GM19193 (cell line): ENCODE data around the gene DIAPH2.

Experiments
- POLR2A ChIP-seq: IDR thresholded peaks from 4 replicates; pipeline ENCODE4 v1.6.1; 2011; ENCODE audit not compliant: insufficient read depth, insufficient read length; ENCODE audit errors: extremely low read depth

The DIAPH2 gene

DNA sequence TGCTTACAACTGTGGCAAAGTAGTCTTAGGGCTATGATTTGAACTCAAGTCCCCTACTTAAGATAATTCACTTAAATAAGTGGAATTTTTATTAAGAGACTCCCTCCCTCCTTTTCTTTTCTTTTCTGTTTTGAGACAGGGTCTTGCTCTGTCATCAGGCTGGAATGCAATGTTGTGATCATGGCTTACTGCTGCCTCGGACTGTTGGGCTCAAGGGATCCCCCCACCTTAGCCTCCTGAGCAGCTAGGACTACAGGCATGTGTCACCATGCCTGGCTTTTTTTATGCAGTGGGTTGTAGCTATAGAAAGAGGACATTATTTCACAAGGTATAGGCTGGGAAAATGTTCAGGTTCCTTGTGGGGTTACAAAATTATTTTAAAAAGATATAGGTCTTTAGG, 19.2 kb downstream of the DIAPH2 start:
- no peak for TF ChIP-seq POLR2A

DNA sequence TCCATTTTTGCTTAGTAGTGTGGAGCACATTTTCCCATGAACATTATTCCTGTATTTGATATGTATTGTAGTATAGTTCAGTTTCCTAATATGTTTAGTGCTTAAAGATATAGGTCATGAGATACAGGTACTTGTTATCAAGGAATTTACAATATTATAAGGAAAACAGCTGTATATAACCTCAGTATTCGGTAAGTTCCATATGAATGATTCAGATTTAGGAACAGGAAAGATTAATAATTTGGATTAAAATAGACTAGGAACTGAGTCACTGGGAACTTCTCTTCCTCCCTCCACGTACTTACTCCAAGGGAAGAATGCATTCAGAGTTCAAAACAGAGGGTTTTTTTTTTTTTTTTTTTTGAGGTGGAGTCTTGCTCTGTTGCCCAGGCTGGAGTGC, 20.0 kb downstream of the DIAPH2 start:
- TF ChIP-seq POLR2A, result no peak

DNA sequence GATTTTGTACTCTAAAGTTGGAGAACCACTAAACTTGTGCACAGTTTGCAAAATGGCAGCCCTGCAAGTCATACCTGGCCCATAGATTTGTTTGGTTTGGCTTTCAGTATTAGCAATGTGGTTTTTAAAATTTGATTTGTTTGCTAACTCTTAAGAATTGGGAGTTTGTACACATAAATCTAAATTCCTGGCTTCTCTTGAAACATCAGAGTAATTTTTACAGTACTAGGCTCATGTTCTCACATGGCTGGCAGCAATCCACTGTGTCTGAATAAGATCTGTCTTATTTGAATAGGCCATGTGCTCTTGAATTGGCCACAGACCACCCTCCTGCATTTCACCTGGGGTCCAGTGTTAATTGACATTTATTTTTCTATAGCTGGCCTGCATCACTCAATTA, 21.3 kb downstream of the DIAPH2 start:
- no peak for TF ChIP-seq POLR2A

DNA sequence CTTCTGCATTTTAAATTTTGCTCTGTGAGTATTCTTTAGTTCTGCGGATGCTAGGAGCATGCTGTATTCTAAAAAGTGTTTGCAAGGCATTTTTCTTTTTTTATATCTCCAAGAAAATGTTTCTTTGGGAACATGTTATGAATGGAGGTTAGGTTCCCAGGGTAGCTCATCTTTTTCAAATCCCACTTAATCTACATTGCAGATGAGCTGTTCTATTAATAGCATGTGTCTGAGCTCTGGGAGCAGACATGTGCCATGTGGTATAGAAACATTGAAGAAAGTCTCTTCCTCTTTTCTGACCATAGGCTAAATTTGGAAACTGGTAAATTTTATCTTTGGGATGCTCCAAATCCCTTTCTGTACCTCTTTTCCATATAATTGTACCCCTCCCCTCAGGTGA, 23.2 kb downstream of the DIAPH2 start:
- TF ChIP-seq POLR2A, result no peak

DNA sequence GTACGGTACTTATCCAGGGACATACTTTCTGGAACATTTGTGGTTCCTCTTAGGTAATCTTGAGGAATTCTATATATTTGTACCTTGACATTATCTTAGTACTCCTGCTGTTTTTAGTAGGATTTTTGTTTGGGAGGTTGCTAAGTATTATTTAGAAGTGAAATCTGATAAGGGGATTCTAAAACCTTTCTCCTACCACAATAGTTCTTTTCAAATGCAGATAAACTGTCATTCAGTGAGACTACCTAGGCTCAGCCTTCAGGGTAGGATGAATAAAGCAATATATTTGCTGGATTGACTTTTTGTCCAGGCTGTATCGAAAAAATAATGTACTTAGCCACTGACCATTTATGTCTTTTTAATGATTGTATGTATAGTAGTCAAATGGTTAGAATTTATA, 25.4 kb downstream of the DIAPH2 start:
- no peak for TF ChIP-seq POLR2A

DNA sequence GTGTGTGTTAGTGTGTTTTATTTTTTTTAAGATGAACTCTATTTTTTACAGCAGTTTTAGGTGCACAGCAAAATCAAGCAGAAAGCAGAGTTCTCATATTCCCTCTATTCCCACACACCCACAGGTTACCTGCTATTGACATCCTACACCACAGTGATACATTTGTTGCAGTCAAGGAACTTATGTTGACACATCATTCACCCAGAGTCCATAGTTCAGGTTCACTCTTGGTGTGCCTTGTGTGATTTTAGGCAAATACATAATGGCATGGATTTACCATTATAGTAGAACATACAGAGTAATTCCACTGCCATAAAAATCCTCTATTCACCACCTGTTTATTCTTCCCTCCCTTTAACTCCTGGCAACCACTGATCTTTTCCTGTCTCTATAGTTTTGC, 28.7 kb downstream of the DIAPH2 start:
- no peak for TF ChIP-seq POLR2A

DNA sequence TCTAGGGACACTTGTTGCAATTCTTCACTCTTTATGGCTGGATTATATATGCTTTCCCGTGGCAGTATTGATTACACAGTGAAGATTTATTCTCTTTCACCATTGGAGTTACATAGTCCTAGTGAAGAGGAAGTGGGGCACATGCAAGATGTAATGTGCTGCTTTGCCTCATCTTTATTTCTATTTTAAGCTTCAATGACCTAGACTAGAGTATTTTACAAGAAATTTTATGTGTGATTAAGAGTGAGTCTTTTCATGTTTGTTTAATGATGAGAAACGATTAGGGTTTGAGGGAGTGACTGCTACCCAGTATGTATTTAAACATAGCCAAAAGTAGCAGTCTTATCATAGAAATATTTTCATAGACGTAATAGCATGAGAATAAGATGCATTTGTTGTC, 30.8 kb downstream of the DIAPH2 start:
- TF ChIP-seq POLR2A, result no peak

DNA sequence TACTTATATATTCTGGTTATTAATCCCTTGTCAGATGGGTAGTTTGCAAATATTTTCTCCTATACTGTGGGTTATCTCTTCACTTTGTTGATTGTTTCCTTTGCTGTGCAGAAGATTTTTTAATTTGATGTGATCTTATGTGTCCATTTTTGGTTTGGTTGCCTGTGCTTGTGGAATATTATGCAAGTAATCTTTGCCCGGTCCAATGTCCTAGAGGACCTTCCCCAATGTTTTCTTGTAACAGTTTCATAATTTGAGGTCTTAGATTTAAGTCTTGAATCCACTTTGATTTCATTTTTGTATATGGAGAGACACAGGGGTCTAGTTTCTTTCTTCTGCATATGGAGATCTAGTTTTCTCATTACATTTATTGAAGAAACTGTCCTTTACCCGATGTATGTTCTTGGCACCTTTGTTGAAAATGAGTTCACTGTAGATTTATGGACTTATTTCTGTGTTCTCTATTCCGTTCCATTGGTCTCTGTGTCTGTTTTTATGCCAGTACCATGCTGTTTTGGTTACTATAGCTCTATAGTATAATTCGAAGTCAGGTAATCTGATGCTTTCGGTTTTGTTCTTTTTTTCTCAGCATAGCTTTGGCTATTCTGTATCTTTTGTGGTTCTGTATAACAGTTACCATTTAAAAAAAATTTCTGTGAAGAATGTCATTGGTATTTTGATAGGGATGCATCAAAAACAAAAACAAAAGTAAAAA, 34.7 kb downstream of the DIAPH2 start:
- TF ChIP-seq POLR2A, result no peak

DNA sequence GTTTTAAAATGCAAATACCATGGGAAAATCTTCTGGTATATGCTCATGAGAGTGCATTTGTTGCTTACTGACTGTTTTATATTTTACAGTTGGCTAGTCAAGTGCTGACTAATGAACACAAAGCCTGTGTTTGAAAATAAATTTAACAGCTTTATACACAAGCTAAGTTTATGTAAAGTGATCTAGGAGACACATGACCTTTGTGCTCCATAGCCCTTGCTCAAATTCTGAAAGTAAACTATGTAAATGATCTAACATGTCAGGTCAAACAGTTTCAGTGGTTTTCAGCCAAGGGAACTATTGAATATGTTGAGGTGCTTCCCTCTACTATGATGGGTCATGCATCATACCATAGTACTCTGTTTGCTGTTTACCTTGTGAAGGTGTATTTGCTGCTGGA, 36.7 kb downstream of the DIAPH2 start:
- no peak for TF ChIP-seq POLR2A

DNA sequence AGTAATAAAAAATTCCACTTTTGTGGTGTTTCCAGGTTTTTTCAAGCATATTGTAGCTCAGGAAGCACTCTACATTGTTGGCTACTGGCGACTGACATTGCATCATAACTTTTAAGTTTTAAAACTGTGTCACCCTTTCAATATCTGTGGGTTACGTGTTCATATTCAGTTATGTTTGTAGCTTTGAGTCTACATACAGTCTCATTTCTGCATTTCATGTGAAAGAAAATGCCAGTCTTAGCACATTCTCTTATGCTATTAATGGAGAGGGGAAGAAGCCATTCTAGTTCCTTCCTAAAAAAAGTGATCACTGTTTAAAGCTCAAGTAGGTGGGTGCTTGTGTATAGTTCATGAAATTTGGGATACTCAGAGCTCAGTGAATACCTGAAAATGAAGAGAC, 38.1 kb downstream of the DIAPH2 start:
- TF ChIP-seq POLR2A, result no peak

DNA sequence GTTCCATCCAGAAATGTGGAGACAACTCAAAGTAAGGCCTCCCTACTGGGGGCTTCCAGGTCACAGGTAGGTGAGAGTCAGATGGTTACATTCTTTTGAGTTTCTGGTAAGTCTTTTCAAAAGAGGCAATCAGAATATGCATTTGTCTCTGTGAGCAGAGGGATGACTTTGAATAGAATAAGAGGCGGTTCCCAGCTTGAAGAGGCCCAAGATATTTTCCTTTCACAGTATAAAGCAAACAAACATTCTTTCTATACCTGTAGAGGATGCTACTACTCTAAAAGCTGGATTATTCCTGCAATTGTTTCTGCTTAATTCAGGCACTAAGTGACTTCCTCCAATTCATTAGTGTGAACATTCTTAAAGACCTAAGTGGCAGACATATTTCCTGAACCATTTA, 44.4 kb downstream of the DIAPH2 start:
- TF ChIP-seq POLR2A, result no peak

DNA sequence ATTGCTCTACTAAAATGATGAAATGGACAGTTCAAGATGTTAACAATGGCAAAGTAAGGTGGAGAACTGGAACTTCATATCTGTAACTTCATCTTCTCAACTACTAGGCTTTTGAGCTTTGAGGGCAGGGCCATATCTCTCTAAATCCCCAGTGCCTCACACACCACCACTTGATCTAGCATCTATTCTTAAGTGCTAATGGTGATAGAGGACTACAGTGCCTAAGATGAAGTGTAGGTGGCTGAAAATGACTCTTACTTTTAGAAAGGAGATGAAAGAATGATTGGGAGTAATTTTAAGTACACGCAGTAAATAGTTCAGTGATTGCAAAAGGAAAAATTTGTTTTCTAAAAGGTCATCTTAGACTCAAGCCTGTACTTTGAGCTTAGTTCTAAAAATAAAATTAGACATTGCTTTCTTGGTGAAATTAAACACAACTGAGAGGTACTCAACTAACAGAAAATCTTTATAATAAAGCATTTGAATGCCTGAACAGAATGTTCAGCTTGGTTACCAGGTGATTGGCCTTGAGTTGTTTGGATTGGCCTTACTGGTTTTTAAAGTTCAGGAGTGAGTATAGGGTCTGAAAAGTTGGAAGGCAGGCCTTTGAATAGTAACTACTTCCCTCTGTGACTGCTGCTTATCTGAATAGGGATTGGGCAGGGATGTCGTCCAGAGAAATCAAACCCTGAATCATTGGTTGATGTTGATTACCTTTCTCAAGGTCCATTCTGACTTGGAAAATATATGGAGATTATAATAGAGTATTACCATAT, 45.4 kb downstream of the DIAPH2 start:
- no peak for TF ChIP-seq POLR2A

DNA sequence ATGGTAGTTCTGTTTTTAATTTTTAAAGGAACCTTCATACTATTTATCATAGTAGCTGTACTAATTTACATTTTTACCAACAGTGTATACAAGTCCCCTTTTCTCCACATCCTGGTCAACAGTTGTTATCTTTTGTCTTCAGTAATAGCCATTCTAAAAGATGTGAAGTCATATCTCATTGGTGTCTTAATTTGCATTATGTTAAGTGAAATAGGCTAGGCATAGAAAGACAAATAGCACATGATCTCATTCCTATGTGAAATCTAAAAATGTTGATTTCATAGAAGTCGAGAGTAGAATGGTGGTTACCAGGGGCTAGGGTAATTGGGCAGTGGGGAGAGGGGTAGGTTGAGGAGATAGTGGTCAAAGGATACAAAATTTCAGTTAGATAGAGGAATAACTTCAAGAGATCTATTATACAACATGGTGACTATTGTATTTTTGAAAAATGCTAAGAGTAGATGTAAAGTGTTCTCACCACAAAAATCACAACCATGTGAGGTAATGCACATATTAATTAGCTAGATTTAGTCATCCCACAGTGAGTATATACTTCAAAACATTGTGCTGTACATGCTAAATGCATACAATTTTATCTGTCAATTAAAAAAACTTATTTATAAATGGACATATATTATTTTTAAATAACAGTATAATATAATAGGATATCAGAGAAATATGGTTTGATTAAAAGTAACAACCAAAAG, 58.9 kb downstream of the DIAPH2 start:
- TF ChIP-seq POLR2A, result no peak

DNA sequence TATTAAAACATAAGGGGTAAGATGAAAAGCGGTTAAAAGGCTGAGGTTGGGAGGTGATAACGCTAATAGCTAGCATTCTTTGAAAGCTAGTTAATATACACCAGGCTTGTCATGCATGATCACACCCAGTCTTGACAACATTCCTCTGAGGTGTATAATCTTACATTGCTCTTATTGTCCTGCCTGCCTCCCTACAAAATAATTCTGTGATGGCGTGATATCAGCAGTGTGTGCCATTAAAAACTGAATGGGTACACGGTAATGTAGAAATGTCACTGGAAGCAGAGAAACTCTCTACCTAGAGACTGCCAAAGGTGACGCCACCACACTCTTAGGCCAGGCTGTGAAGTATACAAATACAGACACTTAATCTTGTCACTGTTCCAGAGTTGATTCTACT, 68.1 kb downstream of the DIAPH2 start:
- TF ChIP-seq POLR2A, result no peak

DNA sequence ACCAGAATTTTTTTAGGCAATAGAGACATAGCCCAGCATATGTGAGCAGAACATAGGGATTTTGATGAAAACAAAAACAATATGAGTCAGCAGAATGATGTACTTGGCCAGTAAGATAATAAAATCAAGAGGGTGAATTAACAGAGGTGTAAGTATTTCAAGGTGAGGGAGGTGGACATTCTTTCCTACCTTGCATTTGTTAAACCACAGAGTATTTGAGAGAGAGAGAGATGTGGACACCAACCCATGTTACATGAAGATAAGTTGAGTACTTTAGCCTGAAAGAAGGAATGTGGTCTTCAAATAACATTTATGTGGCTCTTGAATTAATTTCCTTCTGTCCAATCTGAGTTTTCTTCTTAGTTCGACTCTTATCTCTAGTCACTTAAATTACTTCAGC, 68.6 kb downstream of the DIAPH2 start:
- no peak for TF ChIP-seq POLR2A

DNA sequence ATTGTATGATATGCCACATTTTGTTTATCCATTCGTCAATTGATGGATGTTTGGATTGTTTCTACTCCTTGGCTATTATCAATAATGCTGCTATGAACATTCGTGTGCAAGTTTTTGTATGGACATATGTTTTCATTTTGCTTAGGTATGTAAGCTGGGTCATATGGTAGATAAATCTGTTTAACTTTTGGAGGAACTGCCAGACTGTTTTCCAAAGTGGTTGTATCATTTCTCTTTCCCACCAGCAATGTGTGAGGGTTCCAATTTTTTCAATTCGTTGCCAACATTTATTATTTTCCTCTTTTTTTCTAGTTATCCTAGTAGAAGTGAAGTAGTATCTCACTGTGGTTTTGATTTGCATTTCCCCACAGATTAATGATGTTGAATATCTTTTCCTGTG, 71.8 kb downstream of the DIAPH2 start:
- TF ChIP-seq POLR2A, result no peak
